Neural cell (in vitro differentiated cells): ENCODE data around the gene ABHD4.

Source experiments
- EP300 ChIP-seq: fragments of 450-650 bp; conservative IDR thresholded peaks from 2 replicates; pipeline ENCODE4 v1.6.1; 2014; ENCODE audit warnings: antibody characterized with exemption, mild to moderate bottlenecking, moderate library complexity; ENCODE audit not compliant: poor library complexity, severe bottlenecking
- EZH2 ChIP-seq: fragments of 200-600, 300-800 bp; shearing (Covaris generic), sonication (generic); IDR thresholded peaks from 2 replicates; pipeline ENCODE4 v1.6.1; 2014; ENCODE audit warnings: antibody characterized with exemption, low read length, borderline replicate concordance, mild to moderate bottlenecking; ENCODE audit not compliant: insufficient read depth, poor library complexity, severe bottlenecking
- POLR2AphosphoS5 ChIP-seq: IDR thresholded peaks from 2 replicates; pipeline ENCODE4 v1.6.1; 2012
- SMC3 ChIP-seq: fragments of 450-650 bp; conservative IDR thresholded peaks from 2 replicates; pipeline ENCODE4 v1.6.1; 2014; ENCODE audit warnings: antibody characterized with exemption, mild to moderate bottlenecking, moderate library complexity; ENCODE audit not compliant: poor library complexity
- TF ChIP-seq, protein P1 (sequence below): fragments of 450-650 bp; IDR thresholded peaks from 2 replicates; pipeline ENCODE4 v1.5.1; 2014; ENCODE audit warnings: antibody characterized with exemption, mild to moderate bottlenecking, moderate library complexity; ENCODE audit not compliant: poor library complexity, severe bottlenecking
- TF ChIP-seq, protein P2 (sequence below): IDR thresholded peaks from 2 replicates; pipeline ENCODE4 v1.6.1; 2012; ENCODE audit warnings: borderline replicate concordance

DNA sequence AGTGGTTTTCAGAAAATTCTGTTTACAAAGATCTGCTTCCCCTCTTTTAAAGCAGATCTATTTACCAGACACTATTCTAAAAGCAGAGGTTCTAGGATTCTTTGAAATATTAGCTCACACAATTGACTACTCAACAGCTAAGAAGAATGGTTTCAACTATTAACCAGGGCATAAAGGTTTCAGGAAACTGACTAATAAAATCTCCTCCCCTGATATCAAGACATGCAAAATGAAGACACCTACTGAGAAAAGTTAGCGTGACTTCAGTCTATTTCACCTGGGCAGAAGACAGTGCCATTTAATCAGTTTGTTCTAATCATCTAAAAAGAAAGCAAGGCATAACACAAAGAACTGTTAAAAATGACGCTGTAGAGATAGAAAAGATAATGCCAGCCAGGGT lies 31.3 kb upstream of the ABHD4 start:
- TF ChIP-seq, protein P1, sequence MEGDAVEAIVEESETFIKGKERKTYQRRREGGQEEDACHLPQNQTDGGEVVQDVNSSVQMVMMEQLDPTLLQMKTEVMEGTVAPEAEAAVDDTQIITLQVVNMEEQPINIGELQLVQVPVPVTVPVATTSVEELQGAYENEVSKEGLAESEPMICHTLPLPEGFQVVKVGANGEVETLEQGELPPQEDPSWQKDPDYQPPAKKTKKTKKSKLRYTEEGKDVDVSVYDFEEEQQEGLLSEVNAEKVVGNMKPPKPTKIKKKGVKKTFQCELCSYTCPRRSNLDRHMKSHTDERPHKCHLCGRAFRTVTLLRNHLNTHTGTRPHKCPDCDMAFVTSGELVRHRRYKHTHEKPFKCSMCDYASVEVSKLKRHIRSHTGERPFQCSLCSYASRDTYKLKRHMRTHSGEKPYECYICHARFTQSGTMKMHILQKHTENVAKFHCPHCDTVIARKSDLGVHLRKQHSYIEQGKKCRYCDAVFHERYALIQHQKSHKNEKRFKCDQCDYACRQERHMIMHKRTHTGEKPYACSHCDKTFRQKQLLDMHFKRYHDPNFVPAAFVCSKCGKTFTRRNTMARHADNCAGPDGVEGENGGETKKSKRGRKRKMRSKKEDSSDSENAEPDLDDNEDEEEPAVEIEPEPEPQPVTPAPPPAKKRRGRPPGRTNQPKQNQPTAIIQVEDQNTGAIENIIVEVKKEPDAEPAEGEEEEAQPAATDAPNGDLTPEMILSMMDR = no peak
- no peak for TF ChIP-seq POLR2AphosphoS5
- TF ChIP-seq EZH2 = no peak
- no peak for TF ChIP-seq SMC3
- TF ChIP-seq, protein P2, sequence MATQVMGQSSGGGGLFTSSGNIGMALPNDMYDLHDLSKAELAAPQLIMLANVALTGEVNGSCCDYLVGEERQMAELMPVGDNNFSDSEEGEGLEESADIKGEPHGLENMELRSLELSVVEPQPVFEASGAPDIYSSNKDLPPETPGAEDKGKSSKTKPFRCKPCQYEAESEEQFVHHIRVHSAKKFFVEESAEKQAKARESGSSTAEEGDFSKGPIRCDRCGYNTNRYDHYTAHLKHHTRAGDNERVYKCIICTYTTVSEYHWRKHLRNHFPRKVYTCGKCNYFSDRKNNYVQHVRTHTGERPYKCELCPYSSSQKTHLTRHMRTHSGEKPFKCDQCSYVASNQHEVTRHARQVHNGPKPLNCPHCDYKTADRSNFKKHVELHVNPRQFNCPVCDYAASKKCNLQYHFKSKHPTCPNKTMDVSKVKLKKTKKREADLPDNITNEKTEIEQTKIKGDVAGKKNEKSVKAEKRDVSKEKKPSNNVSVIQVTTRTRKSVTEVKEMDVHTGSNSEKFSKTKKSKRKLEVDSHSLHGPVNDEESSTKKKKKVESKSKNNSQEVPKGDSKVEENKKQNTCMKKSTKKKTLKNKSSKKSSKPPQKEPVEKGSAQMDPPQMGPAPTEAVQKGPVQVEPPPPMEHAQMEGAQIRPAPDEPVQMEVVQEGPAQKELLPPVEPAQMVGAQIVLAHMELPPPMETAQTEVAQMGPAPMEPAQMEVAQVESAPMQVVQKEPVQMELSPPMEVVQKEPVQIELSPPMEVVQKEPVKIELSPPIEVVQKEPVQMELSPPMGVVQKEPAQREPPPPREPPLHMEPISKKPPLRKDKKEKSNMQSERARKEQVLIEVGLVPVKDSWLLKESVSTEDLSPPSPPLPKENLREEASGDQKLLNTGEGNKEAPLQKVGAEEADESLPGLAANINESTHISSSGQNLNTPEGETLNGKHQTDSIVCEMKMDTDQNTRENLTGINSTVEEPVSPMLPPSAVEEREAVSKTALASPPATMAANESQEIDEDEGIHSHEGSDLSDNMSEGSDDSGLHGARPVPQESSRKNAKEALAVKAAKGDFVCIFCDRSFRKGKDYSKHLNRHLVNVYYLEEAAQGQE = no peak
- no peak for TF ChIP-seq EP300
